ENCODE data around the gene RPS24.

- no peak for TF ChIP-seq GATA2 (IDR thresholded peaks at IDR 0.05; ENCODE audit: low read depth, low read length)
- no peak for TF ChIP-seq GATA3 (IDR thresholded peaks at IDR 0.05; ENCODE audit: low read depth, low read length)
Observed at GRCh38 chr10:78042058-78042751, 8.5 kb downstream of the RPS24 start.

Data from SH-SY5Y (cell line).